WI38 (cell line): Measurements from ENCODE around the gene LIPT1.
A peak's percentile ranks its signal among the peaks of the same experiment; 100 is the strongest.
"Not testable (repeated sequence)": the region's sequence is repeated elsewhere in the genome, so short reads cannot be mapped to it uniquely, and the experiment has no call there.

Experiments
- H3K4me3 ChIP-seq: 2 replicates; pipeline ENCODE4 v1.5.1; 2011; ENCODE audit warnings: low read depth, mild to moderate bottlenecking, control low read depth, low read length
- CTCF ChIP-seq: IDR thresholded peaks from 2 replicates; pipeline ENCODE4 v1.5.1; 2012; ENCODE audit warnings: low read depth, mild to moderate bottlenecking, control low read depth, low read length

LIPT1 gene

DNA sequence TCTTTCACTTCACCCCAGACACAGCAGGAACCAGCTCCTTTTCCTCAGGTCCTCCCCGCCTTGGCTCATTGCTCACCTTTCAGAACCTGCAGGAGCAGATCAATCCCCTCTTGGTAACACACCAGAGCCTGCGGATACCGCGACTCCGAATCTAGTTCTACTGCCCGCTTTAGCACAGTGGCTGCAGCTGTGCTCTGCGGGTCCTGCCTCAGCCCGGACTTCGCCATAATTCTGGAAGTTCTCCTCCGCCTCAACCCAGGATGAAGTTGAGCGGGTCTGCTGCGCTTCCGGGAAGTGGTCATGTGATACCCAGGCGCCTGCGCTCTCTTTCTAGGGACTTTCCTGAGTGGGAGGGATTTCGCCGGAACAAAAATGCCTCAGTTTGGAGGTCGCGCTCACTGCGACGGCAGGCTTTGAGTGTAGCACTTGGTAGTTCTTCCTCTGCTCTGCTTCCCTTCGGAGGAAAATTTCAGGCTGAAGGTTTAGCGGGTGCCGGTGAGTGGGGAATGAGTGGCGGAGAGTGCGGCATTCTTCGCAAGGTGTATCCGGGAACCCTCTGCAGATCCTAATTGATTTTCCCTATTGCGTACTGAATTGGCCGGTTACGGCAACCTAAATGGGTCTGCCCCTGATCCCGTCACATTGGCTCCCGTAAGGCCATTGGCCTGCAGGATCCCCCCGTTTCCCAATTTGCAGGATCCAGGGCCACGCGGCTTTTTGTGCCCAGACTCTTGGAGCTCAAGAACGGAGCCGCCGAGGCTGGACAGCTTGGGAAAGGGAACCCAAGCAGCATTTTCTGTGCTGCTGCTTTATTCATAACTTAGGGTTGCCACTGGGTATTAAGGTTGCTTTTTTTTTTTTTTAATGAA, 26.2 kb downstream of the LIPT1 start, which contains the start of the genes MITD1 and MRPL30:
Gene MITD1, minus strand, starts transcription at position 304 of the 869 bp plus-strand sequence. Its CDS starts 77 bp downstream, at position 227.
Gene MRPL30, plus strand, starts transcription at position 430 of the 869 bp plus-strand sequence. CDS start 5,020 bp downstream, outside the sequence.
- peak within 1 kb of the TSS; percentile 73 for H3K4me3 ChIP-seq
- no peak for TF ChIP-seq CTCF

DNA sequence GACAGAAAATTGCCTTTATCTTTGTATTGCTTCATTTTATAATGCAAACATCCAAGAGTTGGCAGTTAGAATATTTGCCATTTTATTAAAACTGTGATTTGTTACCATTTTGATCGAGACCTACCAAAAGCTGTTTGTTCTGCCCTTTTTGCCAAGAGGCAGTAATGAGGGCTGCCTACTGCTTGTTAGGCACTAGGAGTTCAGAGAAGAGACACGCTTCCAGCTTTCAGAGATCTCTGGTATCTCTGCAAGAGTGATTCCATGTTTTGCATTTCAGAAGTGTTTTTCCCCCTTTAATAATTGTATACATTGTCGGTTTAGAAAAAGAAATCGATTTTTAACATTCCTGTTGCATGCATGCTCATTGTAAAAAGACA, 26.8 kb downstream of the LIPT1 start:
- H3K4me3 ChIP-seq: peak overlapping the region; percentile 73
- no peak for TF ChIP-seq CTCF

GRCh38 chr2:99183025-99183424, 28.3 kb downstream of the LIPT1 start:
- TF ChIP-seq CTCF: no peak
- H3K4me3 ChIP-seq: no peak overlapping the region

DNA sequence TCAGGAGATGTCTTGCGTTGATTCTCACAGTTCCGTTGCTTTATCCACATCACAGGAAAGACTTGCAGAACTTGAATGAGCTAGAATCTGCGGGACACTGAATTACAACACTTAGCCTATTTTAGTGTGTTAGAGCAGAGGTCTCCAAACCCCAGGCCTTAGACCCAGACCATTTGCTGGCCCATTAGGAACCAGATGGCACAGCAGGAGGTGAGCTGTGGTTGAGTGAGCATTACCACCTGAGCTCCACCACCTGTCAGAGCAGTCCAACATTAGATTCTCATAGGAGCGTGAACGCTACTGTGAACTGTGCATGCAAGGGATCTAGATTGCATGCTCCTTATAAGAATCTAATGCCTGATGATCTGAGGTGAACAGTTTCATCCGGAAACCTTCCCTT, 30.0 kb downstream of the LIPT1 start:
- H3K4me3 ChIP-seq: no peak overlapping the region
- no peak for TF ChIP-seq CTCF

DNA sequence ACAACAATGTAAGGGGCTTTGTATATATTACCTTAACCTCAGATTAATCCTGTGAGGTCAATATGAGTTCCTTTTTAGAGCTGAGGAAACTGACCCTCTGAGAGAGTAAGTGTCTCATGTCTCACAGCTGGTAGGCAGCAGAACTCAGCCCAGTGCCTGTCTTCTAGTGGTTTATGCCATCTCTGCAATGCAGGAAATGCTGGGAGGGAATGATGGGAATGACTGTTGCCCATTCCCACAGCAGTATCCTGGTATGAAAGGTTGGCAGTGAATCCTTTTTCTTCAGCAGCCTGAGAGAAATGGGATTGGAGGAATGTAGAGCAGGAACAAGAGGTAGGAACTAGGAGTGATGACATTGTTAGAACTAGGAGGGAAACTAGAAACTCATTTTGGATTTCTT, 32.2 kb downstream of the LIPT1 start:
- H3K4me3 ChIP-seq: no peak overlapping the region
- TF ChIP-seq CTCF: no peak

GRCh38 chr2:99188357-99188756, 33.6 kb downstream of the LIPT1 start:
- TF ChIP-seq CTCF: no peak
- no peak overlapping the region for H3K4me3 ChIP-seq

DNA sequence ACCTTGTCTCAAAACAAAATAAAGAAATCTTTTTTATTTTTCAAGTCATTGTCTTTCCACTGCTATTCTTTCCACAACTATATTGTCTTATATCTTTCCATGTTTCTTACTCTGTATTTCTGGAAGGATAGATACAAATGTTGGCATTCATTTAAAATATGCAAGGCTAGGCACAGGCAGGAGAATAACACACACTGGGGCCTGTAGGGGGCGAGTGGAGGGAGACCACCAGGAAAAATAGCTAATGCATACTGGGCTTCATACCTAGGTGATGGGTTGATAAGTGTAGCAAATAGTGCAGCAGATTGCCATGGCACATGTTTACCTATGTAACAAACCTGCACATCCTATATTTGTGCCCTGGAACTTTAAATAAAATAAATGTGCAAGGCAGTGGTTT, 35.8 kb downstream of the LIPT1 start:
- TF ChIP-seq CTCF: no peak
- no peak overlapping the region for H3K4me3 ChIP-seq

- not testable (repeated sequence) for H3K4me3 ChIP-seq
Observed at GRCh38 chr2:99192364-99192763, 37.6 kb downstream of the LIPT1 start.
